ENCODE results near the gene TAS2R60. TPM values are rescaled to one million over a fixed set of nuclear protein-coding genes. Genes with fewer than 3 reads are reported as not detected.
A peak's percentile ranks its signal among the peaks of the same experiment; 100 is the strongest.
"Not testable (repeated sequence)": the region's sequence is repeated elsewhere in the genome, so short reads cannot be mapped to it uniquely, and the experiment has no call there.

The TAS2R60 gene
- total RNA-seq, 1 experiment from 2014 or later: not detected

DNA sequence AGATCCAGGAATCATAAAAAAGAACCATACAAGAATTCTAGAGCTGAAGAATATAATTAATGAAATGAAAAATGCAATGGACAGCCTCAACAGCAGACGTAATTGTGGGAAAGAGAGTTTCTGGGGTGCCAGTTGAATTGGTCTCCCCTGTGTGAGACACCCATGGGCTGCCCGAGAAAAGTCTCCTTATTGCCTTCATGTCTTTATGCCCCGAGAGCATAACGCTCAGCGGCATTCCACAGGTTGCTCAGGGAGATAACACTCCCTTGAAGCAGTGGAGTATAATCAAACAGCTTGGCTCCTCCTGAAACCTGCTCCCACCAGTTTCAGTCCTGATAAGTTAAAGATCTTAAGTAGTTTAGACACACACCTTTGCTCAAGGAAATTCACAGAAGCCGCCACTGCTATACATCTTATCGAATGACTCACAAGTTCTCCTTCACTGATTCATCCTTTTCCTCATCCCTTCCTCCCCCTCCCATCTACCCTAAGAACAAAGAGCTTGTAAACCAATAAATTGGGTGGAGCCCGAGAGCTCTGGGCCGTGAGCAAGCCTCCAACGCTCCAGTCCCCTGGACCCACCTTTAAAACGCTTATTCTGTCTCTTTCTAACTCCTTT lies 28.9 kb downstream of the TAS2R60 start:
- DNase-seq (ENCODE audit: low read depth): peak; percentile 19

DNA sequence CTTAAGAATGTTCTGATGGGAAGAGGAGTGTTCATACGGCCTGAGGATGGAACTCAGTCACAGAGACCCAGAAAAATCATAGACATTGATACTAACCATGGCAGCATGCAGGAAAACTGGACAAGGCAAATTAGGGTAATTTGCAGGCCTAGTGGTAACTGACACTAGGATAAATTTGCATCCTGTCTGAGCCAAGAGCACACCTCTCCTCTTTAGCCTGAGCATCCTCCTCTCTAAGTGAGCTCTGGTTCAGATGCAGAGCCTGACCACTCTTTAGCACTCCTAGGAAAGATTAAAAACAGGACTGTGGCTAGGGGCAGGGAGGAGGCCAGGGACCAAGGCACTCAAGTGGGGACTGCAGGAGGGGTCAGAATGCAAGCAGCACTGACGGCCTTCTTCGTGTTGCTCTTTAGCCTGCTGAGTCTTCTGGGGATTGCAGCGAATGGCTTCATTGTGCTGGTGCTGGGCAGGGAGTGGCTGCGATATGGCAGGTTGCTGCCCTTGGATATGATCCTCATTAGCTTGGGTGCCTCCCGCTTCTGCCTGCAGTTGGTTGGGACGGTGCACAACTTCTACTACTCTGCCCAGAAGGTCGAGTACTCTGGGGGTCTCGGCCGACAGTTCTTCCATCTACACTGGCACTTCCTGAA lies 34.4 kb downstream of the TAS2R60 start, which contains the start of gene TAS2R41:
Gene TAS2R41 (plus strand): TSS at position 373 of the 650 bp plus-strand sequence. CDS start 0 bp downstream, at position 373.
- DNase-seq (ENCODE audit: low read depth): no peak

DNA sequence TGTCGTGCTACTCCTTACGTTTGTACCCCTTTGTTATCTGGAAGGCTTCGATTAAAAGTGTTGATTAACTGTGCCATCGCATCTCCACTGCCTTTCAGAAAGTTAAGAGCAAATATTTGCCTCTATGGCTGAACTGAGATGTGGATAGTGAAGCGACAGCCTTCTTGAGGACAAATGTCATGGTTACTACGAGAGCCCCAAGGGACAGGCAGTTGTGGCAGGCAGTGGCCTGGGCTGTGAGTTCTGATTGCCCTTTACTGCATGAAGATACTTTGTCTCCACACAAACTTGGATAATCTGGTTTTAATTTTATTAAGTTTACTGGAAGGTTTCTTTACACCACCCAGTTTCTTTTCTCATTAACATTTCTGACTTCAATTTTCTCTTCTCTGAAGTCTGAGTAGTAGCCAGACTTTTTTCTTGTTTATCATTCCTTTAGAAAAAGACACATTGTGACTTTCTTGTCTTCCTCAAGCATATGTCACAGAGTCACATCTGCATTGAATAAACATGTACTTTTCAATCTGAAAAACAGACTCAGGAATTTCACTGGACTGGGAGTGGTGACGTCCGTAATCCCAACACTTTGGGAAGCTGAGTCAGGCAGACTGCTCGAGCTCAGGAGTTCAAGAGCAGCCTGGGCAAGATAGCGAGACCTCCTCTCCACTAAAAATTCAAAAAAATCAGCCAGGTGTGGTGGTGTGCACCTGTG lies 36.0 kb downstream of the TAS2R60 start:
- no peak for DNase-seq (ENCODE audit: low read depth)

DNA sequence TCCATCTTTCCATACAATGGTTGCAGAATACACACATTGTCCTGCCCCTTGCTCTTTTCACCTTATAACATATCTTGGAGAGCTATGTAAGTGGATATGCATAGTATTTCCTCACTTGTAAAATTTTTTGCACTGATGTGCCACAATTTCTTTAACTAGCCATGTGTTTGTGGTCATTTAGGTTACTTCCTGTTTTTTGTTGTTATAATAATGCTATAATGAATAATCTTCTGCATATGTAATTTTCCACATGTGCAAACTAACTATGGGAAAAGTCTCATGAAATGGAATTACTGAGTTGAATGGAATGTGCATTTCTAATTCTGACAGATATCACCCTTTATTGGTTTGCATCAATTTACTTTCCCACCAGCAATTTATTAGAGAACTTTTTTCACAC lies 37.2 kb downstream of the TAS2R60 start:
- DNase-seq (ENCODE audit: low read depth): no peak

DNA sequence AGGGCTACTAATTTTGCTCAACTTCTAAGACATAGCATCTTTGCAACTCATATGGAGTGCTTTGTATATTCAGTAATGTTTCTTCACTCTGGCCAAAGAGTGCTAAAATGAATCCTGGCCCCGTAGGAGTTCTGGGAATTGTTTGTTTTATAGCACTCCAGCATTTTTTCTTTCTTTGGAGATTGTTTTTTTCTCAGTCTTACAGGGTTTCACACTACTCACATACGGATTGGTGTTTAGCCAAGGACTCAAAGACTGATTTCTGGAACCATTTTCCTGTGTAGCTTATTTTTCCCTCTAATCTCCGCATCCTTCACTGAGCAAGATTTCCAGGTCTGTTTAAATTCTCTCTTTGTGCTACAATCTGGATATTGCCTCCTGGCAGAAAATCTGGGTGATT lies 40.9 kb downstream of the TAS2R60 start:
- no peak for DNase-seq (ENCODE audit: low read depth)

DNA sequence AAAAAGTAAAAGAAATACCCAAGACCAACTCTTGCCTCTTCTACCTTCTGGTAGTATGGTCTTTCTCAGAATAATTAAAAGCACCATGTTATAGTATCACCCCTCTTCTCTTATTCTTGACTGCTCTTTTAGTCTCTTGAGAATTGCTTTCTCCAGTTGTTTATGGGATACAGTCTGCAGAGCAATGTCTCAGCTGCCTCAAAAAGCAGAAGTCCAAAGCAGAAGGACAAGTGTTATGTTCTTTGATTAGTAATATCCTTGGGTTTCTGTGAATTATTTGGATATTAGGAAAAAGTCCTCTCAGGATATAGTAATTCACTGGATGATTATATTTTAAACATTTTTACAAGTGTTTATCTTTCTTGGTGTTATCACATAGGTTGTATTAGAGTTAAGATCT lies 41.8 kb downstream of the TAS2R60 start:
- DNase-seq (ENCODE audit: low read depth): no peak

DNA sequence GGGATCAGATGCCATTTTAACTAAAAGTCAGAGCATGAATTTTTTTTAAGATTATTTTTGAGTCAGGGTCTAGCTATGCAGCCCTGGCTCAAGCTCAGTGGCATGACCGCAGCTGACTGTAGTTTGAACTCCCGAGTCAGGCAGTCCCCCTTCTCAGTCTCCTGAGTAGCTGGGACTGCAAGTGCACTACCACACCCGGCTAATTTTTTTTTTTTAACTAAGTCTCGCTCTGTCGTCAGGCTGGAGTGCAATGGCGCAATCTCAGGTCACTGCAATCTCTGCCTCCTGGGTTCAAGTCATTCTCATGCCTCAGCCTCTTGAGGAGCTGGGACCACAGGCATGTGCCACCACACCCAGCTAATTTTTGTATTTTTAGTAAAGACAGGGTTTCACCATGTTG lies 42.2 kb downstream of the TAS2R60 start:
- DNase-seq (ENCODE audit: low read depth): no peak

DNA sequence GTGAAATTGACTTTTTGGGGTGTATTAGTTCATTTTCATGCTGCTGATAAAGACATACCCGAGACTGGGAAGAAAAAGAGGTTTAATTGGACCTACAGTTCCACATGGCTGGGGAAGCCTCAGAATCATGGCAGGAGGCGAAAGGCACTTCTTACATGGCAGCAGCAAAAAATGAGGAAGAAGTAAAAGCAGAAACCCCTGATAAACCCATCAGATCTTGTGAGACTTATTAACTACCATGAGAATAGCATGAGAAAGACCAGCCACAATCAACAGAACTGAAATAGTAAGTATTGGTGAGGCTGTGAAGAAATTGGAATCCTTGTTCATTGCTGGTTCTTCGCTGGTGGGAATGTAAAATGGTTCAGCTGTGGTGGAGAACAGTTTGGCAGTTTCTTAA lies 43.0 kb downstream of the TAS2R60 start:
- not testable (repeated sequence) for DNase-seq (ENCODE audit: low read depth)

DNA sequence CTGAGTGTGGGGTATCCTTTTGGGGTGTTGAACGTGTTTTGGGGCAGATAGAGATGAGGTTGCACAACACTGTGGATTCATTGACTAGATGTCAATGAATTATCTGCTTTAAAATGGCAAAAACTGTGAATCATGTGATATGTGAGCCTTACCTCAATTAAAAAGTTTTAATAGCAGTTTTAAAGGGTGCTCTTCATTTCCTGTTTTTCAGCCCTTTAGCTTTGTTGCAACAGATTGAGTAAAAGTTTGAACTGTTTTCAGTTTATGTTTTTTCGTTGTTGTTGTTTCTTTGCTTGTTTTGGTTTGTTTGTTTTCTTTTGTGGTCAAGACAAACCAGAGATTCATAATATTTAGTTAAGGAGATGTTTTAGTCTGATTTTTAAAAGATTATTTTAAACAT lies 43.8 kb downstream of the TAS2R60 start:
- no peak for DNase-seq (ENCODE audit: low read depth)

DNA sequence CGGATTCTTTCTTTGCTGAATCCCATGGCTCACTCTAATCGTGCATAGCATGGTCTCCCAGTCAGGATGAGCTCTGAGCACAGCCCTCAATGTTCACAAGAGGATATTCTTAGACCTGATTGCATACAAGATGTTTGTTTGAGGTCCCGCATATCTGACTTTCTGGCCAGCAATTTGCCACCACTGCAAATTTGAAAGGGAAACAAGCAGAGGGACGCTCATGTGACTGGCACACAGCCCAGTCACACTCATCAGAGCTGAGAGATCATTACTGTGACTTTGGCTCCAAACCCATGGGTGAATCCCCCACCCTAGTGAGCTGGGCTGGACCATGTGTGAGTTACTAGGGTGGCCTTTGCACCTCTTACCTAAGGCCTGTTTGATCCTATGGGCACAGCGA lies 44.3 kb downstream of the TAS2R60 start:
- DNase-seq (ENCODE audit: low read depth): no peak

DNA sequence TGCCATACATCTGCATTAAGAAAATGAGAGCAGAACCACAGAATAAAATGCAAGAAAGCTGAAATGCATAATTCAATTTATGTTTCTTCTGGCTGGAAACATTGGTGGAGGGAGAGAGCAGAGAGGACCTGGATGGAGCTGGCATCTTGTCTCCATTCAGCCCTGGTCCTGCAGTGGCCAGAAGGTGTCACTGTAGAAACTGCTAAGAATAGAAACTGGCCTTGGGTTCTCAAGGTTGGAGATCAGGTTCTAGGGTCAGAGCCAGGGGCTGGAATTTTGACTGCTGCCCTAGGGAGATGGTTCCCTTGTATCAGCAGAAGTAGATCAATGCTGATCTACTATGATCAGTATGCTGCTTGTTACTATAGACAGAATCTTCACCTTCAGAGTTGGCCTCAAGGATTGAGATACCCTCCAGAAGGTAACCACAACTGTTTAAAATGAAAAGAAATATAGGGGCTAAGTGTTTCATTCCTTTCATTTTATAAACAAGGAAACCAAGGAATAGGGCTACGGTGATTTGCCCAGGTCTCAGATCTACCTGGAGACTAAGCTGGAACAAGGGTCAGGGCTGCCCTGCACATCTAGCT lies 47.6 kb downstream of the TAS2R60 start:
- peak; percentile 7 for DNase-seq (ENCODE audit: low read depth)

DNA sequence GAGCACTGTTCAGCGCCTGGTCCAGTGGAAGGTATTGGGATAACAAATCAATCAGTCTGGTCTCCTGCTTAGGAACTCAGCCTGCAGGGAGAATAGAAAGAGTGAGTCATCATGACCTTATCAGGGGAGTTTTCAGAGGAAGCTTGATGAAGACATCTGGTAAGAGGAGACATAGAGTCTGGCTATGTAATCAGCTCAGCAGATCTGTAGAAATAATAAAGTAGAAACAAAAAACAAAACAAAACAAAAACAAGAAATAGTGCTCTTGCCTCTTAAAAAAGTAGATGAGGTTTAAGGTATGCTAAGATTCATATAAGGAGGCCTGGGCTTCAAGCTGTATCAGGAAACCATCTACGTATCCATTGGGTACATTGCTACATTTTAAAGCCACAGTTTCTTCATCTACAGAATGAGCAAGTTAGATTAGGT lies 48.8 kb downstream of the TAS2R60 start:
- DNase-seq (ENCODE audit: low read depth): peak; percentile 53

DNA sequence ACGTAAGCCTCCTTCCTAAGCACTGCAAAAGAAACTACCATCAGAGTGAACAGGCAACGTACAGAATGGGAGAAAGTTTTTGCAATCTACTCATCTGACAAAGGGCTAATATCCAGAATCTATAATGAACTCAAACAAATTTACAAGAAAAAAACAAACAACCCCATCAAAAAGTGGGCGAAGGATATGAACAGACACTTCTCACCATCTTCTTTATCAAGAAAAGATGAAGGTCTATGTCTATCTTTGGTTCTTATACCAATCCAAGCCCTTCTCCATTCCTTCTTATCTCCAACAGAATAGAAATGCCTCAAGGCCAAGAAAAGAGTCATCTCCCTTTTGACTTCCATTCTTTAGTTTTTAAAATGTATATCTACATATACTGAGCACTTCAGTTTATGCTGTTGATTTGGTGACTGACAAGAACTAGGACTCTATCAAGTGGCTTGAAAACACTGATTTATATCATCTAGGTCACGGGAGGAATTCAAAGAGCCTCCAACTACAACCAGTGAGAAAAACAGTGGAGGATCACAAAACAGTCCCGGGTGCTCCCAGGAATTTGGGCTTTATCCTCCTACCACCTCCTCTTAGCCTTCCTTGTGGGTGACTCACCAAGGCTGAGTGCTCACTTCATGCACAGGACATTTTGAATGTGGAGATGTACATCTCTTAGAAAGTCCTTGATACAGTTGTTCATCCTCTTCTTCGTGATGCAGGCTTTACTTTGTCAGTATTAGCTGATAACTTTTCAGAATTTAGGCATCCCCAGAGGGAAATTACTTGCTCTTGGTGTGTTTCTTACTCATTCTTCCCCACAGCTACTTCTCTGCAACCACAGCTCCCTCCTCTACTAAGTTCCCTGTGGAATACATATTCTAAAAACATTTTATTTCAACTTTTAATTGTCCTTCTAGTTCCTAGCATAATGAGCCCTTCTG lies 49.8 kb downstream of the TAS2R60 start:
- DNase-seq (ENCODE audit: low read depth): peak; percentile 9

DNA sequence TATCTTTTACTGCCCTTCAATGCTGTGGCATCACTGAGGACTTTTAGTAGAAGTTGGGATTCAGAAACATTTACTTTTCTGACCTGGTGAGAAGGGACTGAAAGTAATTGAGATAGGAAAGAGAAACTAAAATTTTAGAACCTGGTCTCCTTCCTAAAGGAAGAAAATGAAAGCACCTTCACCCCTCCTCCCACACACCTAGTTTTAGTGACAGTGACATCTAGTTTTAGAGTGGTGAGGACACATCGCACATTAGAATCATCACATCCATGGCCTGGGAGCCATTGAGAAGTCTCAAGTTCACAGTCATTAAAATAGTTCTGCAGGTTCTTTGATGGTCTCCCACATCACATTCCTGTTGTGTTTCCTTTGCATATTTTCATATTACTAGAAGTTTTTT lies 50.5 kb downstream of the TAS2R60 start:
- no peak for DNase-seq (ENCODE audit: low read depth)

Other genes with a start within 250 kb of the TAS2R60 start
- gene TAS2R40, start 221.4 kb upstream of the TAS2R60 start, total RNA-seq (2014; rRNA removed; shearing (Covaris generic)): not detected in 2 replicates
- 127 and 133 TPM in 2 replicates for gene GSTK1, start 180.0 kb upstream of the TAS2R60 start, total RNA-seq (2014; rRNA removed; shearing (Covaris generic))
- gene TMEM139, start 158.5 kb upstream of the TAS2R60 start, total RNA-seq (2014; rRNA removed; shearing (Covaris generic)): 0.07 TPM in 1 of 2 replicates, not detected in the other
- 22.5 and 31.2 TPM in 2 replicates for gene CASP2, start 155.1 kb upstream of the TAS2R60 start, total RNA-seq (2014; rRNA removed; shearing (Covaris generic))
- gene CLCN1, start 127.3 kb upstream of the TAS2R60 start, total RNA-seq (2014; rRNA removed; shearing (Covaris generic)): not detected in 2 replicates
- gene FAM131B, start 80.7 kb upstream of the TAS2R60 start, total RNA-seq (2014; rRNA removed; shearing (Covaris generic)): 0.79 and 1.5 TPM in 2 replicates
- 75.9 and 108 TPM in 2 replicates for gene ZYX, start 62.1 kb upstream of the TAS2R60 start, total RNA-seq (2014; rRNA removed; shearing (Covaris generic))
- gene EPHA1, start 34.6 kb upstream of the TAS2R60 start, total RNA-seq (2014; rRNA removed; shearing (Covaris generic)): 0.20 and 0.30 TPM in 2 replicates
- gene TAS2R41, start 34.4 kb downstream of the TAS2R60 start, total RNA-seq (2014; rRNA removed; shearing (Covaris generic)): not detected in 2 replicates
- gene CTAGE15, start 128.3 kb downstream of the TAS2R60 start, total RNA-seq (2014; rRNA removed; shearing (Covaris generic)): 0.27 TPM in 1 of 2 replicates, not detected in the other
- 2.3 and 3.9 TPM in 2 replicates for gene TCAF2, start 177.5 kb downstream of the TAS2R60 start, total RNA-seq (2014; rRNA removed; shearing (Covaris generic))